H9 (cell line): Measurements from ENCODE around the gene EED. TPM values are rescaled to one million over a fixed set of nuclear protein-coding genes. Genes with fewer than 3 reads are reported as not detected.
"Not testable (repeated sequence)": the region's sequence is repeated elsewhere in the genome, so short reads cannot be mapped to it uniquely, and the experiment has no call there.

ENCODE experiments used
- DNase-seq: peaks from one replicate; pipeline ENCODE4 v3.0.0-alpha.2; 2017
- H2AFZ ChIP-seq: one replicate; pipeline ENCODE4 v1.6.1; 2013; ENCODE audit warnings: mild to moderate bottlenecking, low read length, control low read depth, moderate library complexity
- H2AK5ac ChIP-seq: 2 replicates; pipeline ENCODE4 v1.6.1; 2013; ENCODE audit warnings: low read length, control low read depth, mixed read lengths; ENCODE audit not compliant: insufficient read length
- H2BK120ac ChIP-seq: one replicate; pipeline ENCODE4 v1.6.1; 2013; ENCODE audit warnings: low read depth, mild to moderate bottlenecking, low read length, control low read depth, inconsistent platforms; ENCODE audit not compliant: poor library complexity, severe bottlenecking
- H2BK12ac ChIP-seq: 2 replicates; pipeline ENCODE4 v1.6.1; 2013; ENCODE audit warnings: low read length, control low read depth, mixed read lengths, low read depth; ENCODE audit not compliant: insufficient read length
- H2BK15ac ChIP-seq: 2 replicates; pipeline ENCODE4 v1.6.1; 2013; ENCODE audit warnings: low read depth, low read length, control low read depth
- H2BK20ac ChIP-seq: one replicate; pipeline ENCODE4 v1.6.1; 2013; ENCODE audit warnings: low read depth, mild to moderate bottlenecking, low read length, control low read depth, inconsistent platforms; ENCODE audit not compliant: poor library complexity, severe bottlenecking
- H2BK5ac ChIP-seq: 2 replicates; pipeline ENCODE4 v1.6.1; 2013; ENCODE audit warnings: low read length, control low read depth, mixed read lengths; ENCODE audit not compliant: insufficient read length
- H3K14ac ChIP-seq: 2 replicates; pipeline ENCODE4 v1.6.1; 2013; ENCODE audit warnings: low read length, control low read depth; ENCODE audit not compliant: insufficient read depth
- H3K18ac ChIP-seq: 2 replicates; pipeline ENCODE4 v1.6.1; 2013; ENCODE audit warnings: low read depth, mild to moderate bottlenecking, mixed read lengths, low read length, control low read depth; ENCODE audit not compliant: insufficient read length
- H3K23ac ChIP-seq: 2 replicates; pipeline ENCODE4 v1.6.1; 2013; ENCODE audit warnings: low read length, control low read depth, mixed read lengths, low read depth; ENCODE audit not compliant: insufficient read length
- H3K23me2 ChIP-seq: 2 replicates; pipeline ENCODE4 v1.6.1; 2013; ENCODE audit warnings: low read depth, mild to moderate bottlenecking, mixed read lengths, low read length, control low read depth; ENCODE audit not compliant: insufficient read length, poor library complexity, severe bottlenecking
- H3K27ac ChIP-seq: 2 replicates; pipeline ENCODE4 v1.5.1; 2013; ENCODE audit warnings: low read length, control low read depth, mixed read lengths, low read depth; ENCODE audit not compliant: insufficient read length
- H3K27me3 ChIP-seq: 2 replicates; pipeline ENCODE4 v1.6.1; 2013; ENCODE audit warnings: low read length, control low read depth, inconsistent platforms; ENCODE audit not compliant: insufficient read depth
- H3K4ac ChIP-seq: 2 replicates; pipeline ENCODE4 v1.6.1; 2013; ENCODE audit warnings: low read depth, mild to moderate bottlenecking, control low read depth, inconsistent platforms, low read length, moderate library complexity
- H3K4me1 ChIP-seq: 2 replicates; pipeline ENCODE4 v1.6.1; 2013; ENCODE audit warnings: low read length, control low read depth, inconsistent platforms; ENCODE audit not compliant: insufficient read depth
- H3K4me2 ChIP-seq: 2 replicates; pipeline ENCODE4 v1.6.1; 2013; ENCODE audit warnings: low read length, control low read depth, mixed read lengths; ENCODE audit not compliant: insufficient read length, insufficient read depth
- H3K56ac ChIP-seq: 2 replicates; pipeline ENCODE4 v1.6.1; 2013; ENCODE audit warnings: low read depth, mild to moderate bottlenecking, mixed read lengths, low read length, control low read depth; ENCODE audit not compliant: insufficient read length
- H3K79me1 ChIP-seq: 2 replicates; pipeline ENCODE4 v1.6.1; 2013; ENCODE audit warnings: low read depth, mild to moderate bottlenecking, moderate library complexity, low read length, control low read depth, inconsistent platforms; ENCODE audit not compliant: insufficient read depth, poor library complexity, severe bottlenecking
- H3K79me2 ChIP-seq: 2 replicates; pipeline ENCODE4 v1.6.1; 2013; ENCODE audit warnings: low read length, control low read depth, inconsistent platforms; ENCODE audit not compliant: insufficient read depth
- H3K9ac ChIP-seq: 2 replicates; pipeline ENCODE4 v1.6.1; 2013; ENCODE audit warnings: low read length, control low read depth, mixed read lengths; ENCODE audit not compliant: insufficient read length; ENCODE audit errors: extremely low read depth
- H3K9me3 ChIP-seq: one replicate; pipeline ENCODE4 v1.6.1; 2013; ENCODE audit warnings: low read depth, low read length, inconsistent platforms; ENCODE audit not compliant: control insufficient read depth
- H3T11ph ChIP-seq: one replicate; pipeline ENCODE4 v1.6.1; 2013; ENCODE audit warnings: mild to moderate bottlenecking, low read length, control low read depth, inconsistent platforms
- H4K20me1 ChIP-seq: one replicate; pipeline ENCODE4 v1.6.1; 2013; ENCODE audit not compliant: control insufficient read depth, insufficient read length, insufficient read depth
- H4K5ac ChIP-seq: 2 replicates; pipeline ENCODE4 v1.6.1; 2013; ENCODE audit warnings: low read depth, mild to moderate bottlenecking, mixed read lengths, low read length, control low read depth; ENCODE audit not compliant: insufficient read length
- H4K8ac ChIP-seq: replicated peaks from 2 replicates; pipeline ENCODE4 v1.6.1; 2013; ENCODE audit warnings: low read length, control low read depth, mixed read lengths, low read depth; ENCODE audit not compliant: insufficient read length
- H4K91ac ChIP-seq: 2 replicates; pipeline ENCODE4 v1.6.1; 2013; ENCODE audit warnings: low read depth, mild to moderate bottlenecking, moderate library complexity, mixed read lengths, low read length, control low read depth; ENCODE audit not compliant: insufficient read length
- H3K27ac Mint-ChIP-seq, 3 experiments: 2 replicates in 2 of 3; 3 replicates in 1 of 3; pipeline ENCODE4 v1.8.0; 2020 to 2021; ENCODE audit warnings: mixed read lengths in 3 of 3, mild to moderate bottlenecking in 1 of 3, moderate library complexity in 1 of 3
- H3K27me3 Mint-ChIP-seq: 2 replicates; pipeline ENCODE4 v1.8.0; 2021; ENCODE audit warnings: low read depth, mild to moderate bottlenecking, moderate library complexity, mixed read lengths
- H3K36me3 Mint-ChIP-seq, 3 experiments: 2 replicates in 2 of 3; 3 replicates in 1 of 3; pipeline ENCODE4 v1.8.0; 2020 to 2021; ENCODE audit warnings: low read depth in 3 of 3, mixed read lengths in 3 of 3; ENCODE audit not compliant: insufficient read depth in 1 of 3
- H3K4me1 Mint-ChIP-seq, 2 experiments: 2 replicates each; pipeline ENCODE4 v1.8.0; 2020; ENCODE audit warnings: mixed read lengths in 2 of 2
- H3K4me3 Mint-ChIP-seq, 2 experiments: 2 replicates in 1 of 2; 3 replicates in 1 of 2; pipeline ENCODE4 v1.8.0; 2020 to 2021; ENCODE audit warnings: mild to moderate bottlenecking in 2 of 2, mixed read lengths in 2 of 2, moderate library complexity in 1 of 2
- H3K9me3 Mint-ChIP-seq, 2 experiments: 2 replicates in 1 of 2; 3 replicates in 1 of 2; pipeline ENCODE4 v1.8.0; 2020; ENCODE audit warnings: mild to moderate bottlenecking in 2 of 2, mixed read lengths in 2 of 2, moderate library complexity in 1 of 2
- WGBS: extraction: QIAGEN DNeasy Blood & Tissue Kit; methylation state at CpG from one replicate; pipeline ENCODE4 v1.1.7; 2013; ENCODE audit warnings: missing lambda C conversion rate, low lambda C conversion rate, mixed read lengths; ENCODE audit not compliant: insufficient read length; ENCODE audit errors: extremely low coverage; 5-methylcytosine and 5-hydroxymethylcytosine counted together
- total RNA-seq: library from RNA; stranded (reverse); gene quantifications from 2 replicates; pipeline ENCODE4 v1.2.1, GENCODE V29; 2021

Gene EED
- total RNA-seq, 1 experiment from 2014 or later = 34.1 TPM

DNA sequence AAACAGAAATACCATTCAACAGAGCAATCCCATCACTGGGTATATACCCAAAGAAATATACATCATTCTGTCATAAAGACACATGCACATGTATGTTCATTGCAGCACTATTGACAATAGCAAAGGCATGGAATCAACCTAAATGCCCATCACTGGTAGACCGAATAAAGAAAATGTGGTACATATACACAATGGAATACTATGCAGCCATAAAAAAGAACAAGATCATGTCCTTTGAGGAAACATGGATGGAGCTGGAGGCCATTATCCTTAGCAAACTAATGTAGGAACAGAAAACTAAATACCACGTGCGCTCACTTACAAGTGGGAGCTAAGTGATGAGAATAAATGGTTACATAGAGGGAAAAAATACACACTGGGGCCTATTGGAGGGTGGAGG, 19.2 kb upstream of the EED start:
- H3K18ac ChIP-seq, H3K14ac ChIP-seq: not testable (repeated sequence)

More for the DNA sequence above, 19.2 kb upstream of the EED start:
- H3K4ac ChIP-seq, H3T11ph ChIP-seq, H3K9ac ChIP-seq, H2AK5ac ChIP-seq, H2BK15ac ChIP-seq, H3K27ac Mint-ChIP-seq, H3K27ac ChIP-seq, H2BK12ac ChIP-seq, H3K4me2 ChIP-seq, H3K4me1 Mint-ChIP-seq, H3K4me3 Mint-ChIP-seq, H3K9me3 ChIP-seq, H4K91ac ChIP-seq, H3K56ac ChIP-seq, H3K4me1 ChIP-seq, H3K23ac ChIP-seq, H2BK5ac ChIP-seq, H3K79me1 ChIP-seq, H3K79me2 ChIP-seq, H4K20me1 ChIP-seq, H4K8ac ChIP-seq, H3K23me2 ChIP-seq, H2BK120ac ChIP-seq, DNase-seq, H4K5ac ChIP-seq, H3K27me3 ChIP-seq, H3K27me3 Mint-ChIP-seq, H2AFZ ChIP-seq, H3K36me3 Mint-ChIP-seq, H2BK20ac ChIP-seq: not testable (repeated sequence)
- no CpG with 5 or more reads among the region's 3 CpGs for WGBS
- H3K9me3 Mint-ChIP-seq = peaks cover 7 to 15% of the 10 kb centered on the region in 2 experiments
